SK-N-SH (cell line): Measurements from ENCODE around the gene IL18BP. TPM values are rescaled to one million over a fixed set of nuclear protein-coding genes. Genes with fewer than 3 reads are reported as not detected.

ENCODE experiments used
- CTCF ChIA-PET: fragments of 300-600, 350-600 bp; formaldehyde crosslinking; extraction: SDS; loops from one replicate; lab custom pipeline; 2021; lab: Yijun Ruan, JAX
- POLR2A ChIA-PET: fragments of 350-600 bp; sonication (Branson Sonifier 250); formaldehyde crosslinking; extraction: SDS; loops from one replicate; lab custom pipeline; 2020; ENCODE audit warnings: antibody characterized with exemption, inconsistent platforms; lab: Yijun Ruan, JAX
- DNase-seq: peaks from one replicate; pipeline ENCODE4 v3.0.0; 2012
- H2AFZ ChIP-seq: fragments of 200-600 bp; sonication (generic); 2 replicates; pipeline ENCODE4 v1.8.1; 2016; ENCODE audit warnings: antibody characterized with exemption, mild to moderate bottlenecking, low read depth
- H3F3A ChIP-seq: fragments of 200-600 bp; sonication (generic); replicated peaks from 2 replicates; pipeline ENCODE3; 2016; ENCODE audit warnings: antibody characterized with exemption, mild to moderate bottlenecking; ENCODE audit not compliant: insufficient read depth
- H3K27ac ChIP-seq, 2 experiments: fragments of 200-500 bp in 1 of 2; fragments of 200-600 bp in 1 of 2; sonication (Bioruptor generic) in 1 of 2; sonication (generic), shearing (Covaris generic) in 1 of 2; 2 replicates each; pipeline versions ENCODE4 v1.5.1 to v1.6.1; 2014 to 2016; ENCODE audit warnings: low read depth in 2 of 2, inconsistent platforms in 1 of 2, low read length in 1 of 2, mild to moderate bottlenecking in 1 of 2, mixed read lengths in 1 of 2
- H3K27me3 ChIP-seq: fragments of 200-600 bp; sonication (generic), shearing (Covaris generic); 2 replicates; pipeline ENCODE4 v1.6.1; 2016; ENCODE audit warnings: mixed run types; ENCODE audit not compliant: insufficient read depth
- H3K36me3 ChIP-seq, 2 experiments: fragments of 200-500 bp in 1 of 2; fragments of 200-600 bp in 1 of 2; sonication (Bioruptor generic) in 1 of 2; sonication (generic) in 1 of 2; replicated peaks in 1 of 2; 2 replicates each; pipeline versions ENCODE3 to v1.5.1; 2014 to 2016; ENCODE audit warnings: low read length in 1 of 2, mild to moderate bottlenecking in 1 of 2; ENCODE audit not compliant: insufficient read depth in 2 of 2, control insufficient read depth in 1 of 2
- H3K4me1 ChIP-seq, 2 experiments: fragments of 200-500 bp in 1 of 2; fragments of 200-600 bp in 1 of 2; sonication (Bioruptor generic) in 1 of 2; sonication (generic), shearing (Covaris generic) in 1 of 2; 2 replicates each; pipeline versions ENCODE4 v1.5.1 to v1.6.1; 2014 to 2016; ENCODE audit warnings: low read depth in 1 of 2, low read length in 1 of 2, mixed run types in 1 of 2; ENCODE audit not compliant: insufficient read depth in 2 of 2, control insufficient read depth in 1 of 2
- H3K4me2 ChIP-seq: fragments of 200-600 bp; sonication (generic), shearing (Covaris generic); 2 replicates; pipeline ENCODE4 v1.6.1; 2017; ENCODE audit warnings: mixed run types
- H3K4me3 ChIP-seq, 2 experiments: fragments of 200-500 bp in 1 of 2; fragments of 200-600 bp in 1 of 2; sonication (Bioruptor generic) in 1 of 2; sonication (generic), shearing (Covaris generic) in 1 of 2; 2 replicates each; pipeline versions ENCODE4 v1.5.1 to v1.8.1; 2014 to 2016; ENCODE audit warnings: low read depth in 2 of 2, inconsistent platforms in 1 of 2, low read length in 1 of 2, mild to moderate bottlenecking in 1 of 2, mixed read lengths in 1 of 2, moderate library complexity in 1 of 2
- H3K79me2 ChIP-seq: fragments of 200-600 bp; sonication (generic); 2 replicates; pipeline ENCODE4 v1.8.1; 2017; ENCODE audit warnings: mild to moderate bottlenecking; ENCODE audit not compliant: insufficient read depth
- H3K9ac ChIP-seq: fragments of 200-600 bp; sonication (generic); 2 replicates; pipeline ENCODE4 v1.6.1; 2017; ENCODE audit warnings: mixed run types
- H3K9me2 ChIP-seq: fragments of 200-600 bp; sonication (generic); 2 replicates; pipeline ENCODE4 v1.6.1; 2017; ENCODE audit warnings: mixed run types
- H3K9me3 ChIP-seq: fragments of 200-600 bp; sonication (generic); 2 replicates; pipeline ENCODE4 v1.6.1; 2017; ENCODE audit warnings: mixed run types, mild to moderate bottlenecking, moderate library complexity
- H4K20me1 ChIP-seq: fragments of 200-600 bp; sonication (generic); 2 replicates; pipeline ENCODE4 v1.6.1; 2017; ENCODE audit warnings: mild to moderate bottlenecking, mixed run types; ENCODE audit not compliant: insufficient read depth
- ELF1 ChIP-seq: IDR thresholded peaks from 2 replicates; pipeline ENCODE4 v1.4.0; 2012
- EZH2phosphoT487 ChIP-seq: fragments of 200-600 bp; sonication (generic); IDR thresholded peaks from 2 replicates; pipeline ENCODE4 v1.6.1; 2017; ENCODE audit warnings: low read depth, mixed run types, mild to moderate bottlenecking, antibody characterized with exemption, moderate library complexity, borderline replicate concordance
- FOXM1 ChIP-seq: IDR thresholded peaks from 2 replicates; pipeline ENCODE4 v1.4.0; 2012; ENCODE audit warnings: low read depth, mild to moderate bottlenecking
- GABPA ChIP-seq: IDR thresholded peaks from 2 replicates; pipeline ENCODE4 v1.4.0; 2012; ENCODE audit warnings: low read depth, mild to moderate bottlenecking
- MEF2A ChIP-seq: IDR thresholded peaks from 2 replicates; pipeline ENCODE4 v1.4.0; 2012; ENCODE audit warnings: low read depth, borderline replicate concordance
- MXI1 ChIP-seq: IDR thresholded peaks from 2 replicates; pipeline ENCODE4 v1.6.1; 2012; ENCODE audit warnings: mild to moderate bottlenecking, low read depth, low read length, improper control_type of control experiment
- NFIC ChIP-seq: IDR thresholded peaks from 2 replicates; pipeline ENCODE4 v1.4.0; 2012; ENCODE audit warnings: borderline replicate concordance
- RAD21 ChIP-seq: IDR thresholded peaks from 2 replicates; pipeline ENCODE4 v1.6.1; 2012; ENCODE audit warnings: mild to moderate bottlenecking, low read length
- RFX5 ChIP-seq: IDR thresholded peaks from 2 replicates; pipeline ENCODE4 v1.6.1; 2012; ENCODE audit warnings: mild to moderate bottlenecking, improper control_type of control experiment, low read length
- RXRA ChIP-seq: IDR thresholded peaks from 2 replicates; pipeline ENCODE4 v1.4.0; 2012; ENCODE audit warnings: low read depth, mild to moderate bottlenecking, borderline replicate concordance
- YY1 ChIP-seq: IDR thresholded peaks from 2 replicates; pipeline ENCODE4 v1.4.0; 2012; ENCODE audit warnings: low read depth, mild to moderate bottlenecking
- WGBS: methylation state at CpG from one replicate; pipeline ENCODE4 v1.1.6; 2017; ENCODE audit warnings: low lambda C conversion rate; 5-methylcytosine and 5-hydroxymethylcytosine counted together
- polyA plus RNA-seq, 3 experiments: library from polyadenylated mRNA; depleted of rRNA; stranded (reverse); fragments of >200 nt; gene quantifications; 2 replicates each; pipeline ENCODE4 v1.2.3, GENCODE V29; 2012
- TF ChIP-seq, protein P1 (sequence below): IDR thresholded peaks from 2 replicates; pipeline ENCODE4 v1.4.0; 2012; ENCODE audit warnings: low read depth, borderline replicate concordance
- TF ChIP-seq, protein P2 (sequence below): fragments of 150-350 bp; IDR thresholded peaks from 2 replicates; pipeline ENCODE4 v1.6.1; 2016; ENCODE audit warnings: mild to moderate bottlenecking, low read depth, low read length

The IL18BP gene
- polyA plus RNA-seq, 1 of the 3 experiments (the other 2 are of a cell fraction) = 5.0 TPM

DNA sequence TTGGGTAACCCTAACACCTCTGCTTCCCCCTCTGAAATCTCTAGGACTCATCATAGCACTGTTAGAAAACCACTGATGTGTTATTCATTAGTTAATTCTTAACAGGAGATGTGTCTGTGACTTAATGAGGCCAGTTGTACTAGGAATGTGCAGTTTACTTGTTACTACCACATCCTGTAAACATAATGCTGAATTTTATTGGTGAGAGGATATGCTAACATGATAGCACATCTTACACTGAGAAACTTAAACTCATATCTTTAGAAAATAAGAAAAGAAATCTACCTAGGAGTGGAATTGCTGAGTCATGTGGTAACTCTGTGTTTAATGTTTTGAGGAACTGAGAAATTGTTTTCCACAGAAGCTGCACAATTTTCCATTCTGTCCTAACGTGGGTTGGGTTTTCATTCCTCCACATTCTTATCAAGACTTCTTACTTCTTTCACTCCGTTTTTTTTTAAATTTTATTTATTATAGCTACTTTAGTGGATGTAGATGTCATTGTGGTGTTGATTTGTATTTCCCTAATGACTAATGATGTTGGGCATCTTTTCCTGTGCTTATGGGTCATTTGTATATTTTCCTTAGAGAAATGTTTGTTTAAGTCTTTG lies 36.2 kb upstream of the IL18BP start:
- H3K27ac ChIP-seq = no peak overlapping the region; a peak in 1 of 4 replicates
- TF ChIP-seq YY1 (no peak), FOXM1 (no peak), RXRA (no peak), MEF2A (no peak), RAD21 (no peak)
- TF ChIP-seq, protein P1, sequence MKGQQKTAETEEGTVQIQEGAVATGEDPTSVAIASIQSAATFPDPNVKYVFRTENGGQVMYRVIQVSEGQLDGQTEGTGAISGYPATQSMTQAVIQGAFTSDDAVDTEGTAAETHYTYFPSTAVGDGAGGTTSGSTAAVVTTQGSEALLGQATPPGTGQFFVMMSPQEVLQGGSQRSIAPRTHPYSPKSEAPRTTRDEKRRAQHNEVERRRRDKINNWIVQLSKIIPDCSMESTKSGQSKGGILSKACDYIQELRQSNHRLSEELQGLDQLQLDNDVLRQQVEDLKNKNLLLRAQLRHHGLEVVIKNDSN = no peak
- no peak overlapping the region for H3K4me2 ChIP-seq
- peaks cover 53% of the 10 kb centered on the region; the same call in 1 of the 2 replicates for H3K79me2 ChIP-seq
- H3K27me3 ChIP-seq = no peaks in the 10 kb centered on the region
- no peak overlapping the region for H3K9ac ChIP-seq
- no peaks in the 10 kb centered on the region for H4K20me1 ChIP-seq
- peaks cover 9 to 44% of the 10 kb centered on the region in 2 experiments for H3K36me3 ChIP-seq
- no peak overlapping the region for H3K4me3 ChIP-seq
- no peak overlapping the region for H2AFZ ChIP-seq
- ChIA-PET CTCF (interaction anchor here (1.0 to 3.6 kb wide), 2 partner anchors 15 to 23 kb away, joined by 3 to 24 read pairs; no protein-coding TSS in a partner anchor), POLR2A (no interaction called here)
- no peaks in the 10 kb centered on the region for H3K9me2 ChIP-seq
- no peak for DNase-seq
- H3K4me1 ChIP-seq = no peaks in the 10 kb centered on the region
- peaks cover 5% of the 10 kb centered on the region for H3F3A ChIP-seq
- WGBS = 79% methylated on average over 2 of the region's 2 CpGs
- no peaks in the 10 kb centered on the region for H3K9me3 ChIP-seq

DNA sequence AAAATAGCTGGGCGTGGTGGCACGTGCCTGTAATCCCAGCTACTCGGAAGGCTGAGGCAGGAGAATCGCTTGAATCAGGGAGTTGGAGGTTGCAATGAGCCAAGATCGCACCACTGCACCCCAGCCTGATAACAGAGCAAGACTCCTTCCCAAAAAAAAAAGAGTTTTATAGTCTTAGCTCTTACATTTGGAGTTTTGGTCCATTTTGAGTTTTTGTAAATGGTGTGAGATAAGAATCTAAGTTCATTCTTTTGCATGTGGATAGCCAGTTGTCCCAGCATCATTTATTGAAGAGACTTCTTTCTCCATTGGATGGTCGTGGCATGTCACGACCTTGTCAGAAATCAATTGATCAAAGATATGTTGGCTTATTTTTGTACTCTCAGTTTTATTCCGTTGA lies 35.2 kb upstream of the IL18BP start:
- Histone ChIP-seq H3F3A (peaks cover 5% of the 10 kb centered on the region), H3K9me2 (no peaks in the 10 kb centered on the region), H4K20me1 (no peaks in the 10 kb centered on the region), H3K4me1 (no peaks in the 10 kb centered on the region), H3K9me3 (no peaks in the 10 kb centered on the region), H3K27me3 (no peaks in the 10 kb centered on the region), H2AFZ (no peak overlapping the region), H3K4me3 (no peak overlapping the region), H3K27ac (no peak overlapping the region), H3K36me3 (peaks cover 9 to 48% of the 10 kb centered on the region in 2 experiments), H3K79me2 (peaks cover 55% of the 10 kb centered on the region), H3K4me2 (no peak overlapping the region), H3K9ac (no peak overlapping the region)
- 97% methylated on average over 8 of the region's 8 CpGs for WGBS
- TF ChIP-seq RXRA (no peak), ELF1 (no peak), RFX5 (no peak), NFIC (no peak), MXI1 (no peak), RAD21 (no peak), EZH2phosphoT487 (no peak), GABPA (no peak)
- TF ChIP-seq, protein P2, sequence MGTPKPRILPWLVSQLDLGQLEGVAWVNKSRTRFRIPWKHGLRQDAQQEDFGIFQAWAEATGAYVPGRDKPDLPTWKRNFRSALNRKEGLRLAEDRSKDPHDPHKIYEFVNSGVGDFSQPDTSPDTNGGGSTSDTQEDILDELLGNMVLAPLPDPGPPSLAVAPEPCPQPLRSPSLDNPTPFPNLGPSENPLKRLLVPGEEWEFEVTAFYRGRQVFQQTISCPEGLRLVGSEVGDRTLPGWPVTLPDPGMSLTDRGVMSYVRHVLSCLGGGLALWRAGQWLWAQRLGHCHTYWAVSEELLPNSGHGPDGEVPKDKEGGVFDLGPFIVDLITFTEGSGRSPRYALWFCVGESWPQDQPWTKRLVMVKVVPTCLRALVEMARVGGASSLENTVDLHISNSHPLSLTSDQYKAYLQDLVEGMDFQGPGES = no peak
- DNase-seq = no peak
- ChIA-PET POLR2A (no interaction called here), CTCF (interaction anchor here (0.8 to 3.6 kb wide), 3 partner anchors 14 to 484 kb away, joined by 3 to 24 read pairs (median 4); no protein-coding TSS in a partner anchor)
